Peyer's patch (tissue), 4 donors: ENCODE results near the gene C22orf42. TPM values are rescaled to one million over a fixed set of nuclear protein-coding genes. Genes with fewer than 3 reads are reported as not detected.
"Not testable (repeated sequence)": the region's sequence is repeated elsewhere in the genome, so short reads cannot be mapped to it uniquely, and the experiment has no call there.

ENCODE experiments used
- DNase-seq, 3 donors: peaks; one replicate each; pipeline ENCODE4 v3.0.0-alpha.2; 2017 to 2019
- H3K27ac ChIP-seq, 4 donors: fragments of 200-600 bp; sonication (generic); one replicate each; pipeline ENCODE4 v1.5.1; 2016 to 2019
- H3K27me3 ChIP-seq, 2 donors: fragments of 200-600 bp; sonication (generic); one replicate each; pipeline ENCODE4 v1.5.1; 2019
- H3K36me3 ChIP-seq, 3 donors: fragments of 200-600 bp; sonication (generic); one replicate each; pipeline ENCODE4 v1.5.1; 2016 to 2019
- H3K4me1 ChIP-seq, 4 donors: fragments of 200-600 bp; sonication (generic); one replicate each; pipeline ENCODE4 v1.5.1; 2016 to 2019
- H3K4me3 ChIP-seq, 4 donors: fragments of 200-600 bp; sonication (generic); 1 replicate in 3 of 4; 2 replicates in 1 of 4; pipeline ENCODE4 v1.5.1; 2016 to 2019; ENCODE audit warnings: mild to moderate bottlenecking in 1 of 4
- H3K9me3 ChIP-seq, 4 donors: fragments of 200-600 bp; sonication (generic); one replicate each; pipeline ENCODE4 v1.5.1; 2016 to 2019; ENCODE audit warnings: mild to moderate bottlenecking in 1 of 4
- POLR2A ChIP-seq, 2 donors: fragments of 450-650 bp; IDR thresholded peaks; one replicate each; pipeline ENCODE4 v1.5.1; 2017; ENCODE audit warnings: antibody characterized with exemption in 2 of 2, mild to moderate bottlenecking in 2 of 2, moderate library complexity in 2 of 2
- total RNA-seq, 4 donors: library from RNA; depleted of rRNA; stranded (reverse); fragments of >200 nt; gene quantifications; one replicate each; pipeline ENCODE4 v1.1.0, GENCODE V29; 2016
- TF ChIP-seq, protein P1 (sequence below), 6 experiments: fragments of 450-650 bp in 4 of 6; fragments of 200-600 bp in 2 of 6; sonication (generic) in 1 of 6; IDR thresholded peaks; one replicate each; pipeline ENCODE4 v1.5.1; 2017 to 2019; ENCODE audit warnings: antibody characterized with exemption in 6 of 6, mild to moderate bottlenecking in 3 of 6, moderate library complexity in 1 of 6

Gene C22orf42
- total RNA-seq, 4 donors from 2014 or later, result not detected

GRCh38 chr22:32202161-32202538, 43.0 kb upstream of the C22orf42 start:
- Histone ChIP-seq H3K9me3 (no peaks in the 10 kb centered on the region), H3K4me3 (no peak overlapping the region), H3K27ac (no peak overlapping the region), H3K27me3 (no peaks in the 10 kb centered on the region), H3K36me3 (no peaks in the 10 kb centered on the region), H3K4me1 (peaks cover 0 to 23% (median 3%) of the 10 kb centered on the region in 4 donors)
- DNase-seq, result no peak
- TF ChIP-seq POLR2A (IDR thresholded peaks at IDR 0.05), result no peak
- TF ChIP-seq, protein P1, sequence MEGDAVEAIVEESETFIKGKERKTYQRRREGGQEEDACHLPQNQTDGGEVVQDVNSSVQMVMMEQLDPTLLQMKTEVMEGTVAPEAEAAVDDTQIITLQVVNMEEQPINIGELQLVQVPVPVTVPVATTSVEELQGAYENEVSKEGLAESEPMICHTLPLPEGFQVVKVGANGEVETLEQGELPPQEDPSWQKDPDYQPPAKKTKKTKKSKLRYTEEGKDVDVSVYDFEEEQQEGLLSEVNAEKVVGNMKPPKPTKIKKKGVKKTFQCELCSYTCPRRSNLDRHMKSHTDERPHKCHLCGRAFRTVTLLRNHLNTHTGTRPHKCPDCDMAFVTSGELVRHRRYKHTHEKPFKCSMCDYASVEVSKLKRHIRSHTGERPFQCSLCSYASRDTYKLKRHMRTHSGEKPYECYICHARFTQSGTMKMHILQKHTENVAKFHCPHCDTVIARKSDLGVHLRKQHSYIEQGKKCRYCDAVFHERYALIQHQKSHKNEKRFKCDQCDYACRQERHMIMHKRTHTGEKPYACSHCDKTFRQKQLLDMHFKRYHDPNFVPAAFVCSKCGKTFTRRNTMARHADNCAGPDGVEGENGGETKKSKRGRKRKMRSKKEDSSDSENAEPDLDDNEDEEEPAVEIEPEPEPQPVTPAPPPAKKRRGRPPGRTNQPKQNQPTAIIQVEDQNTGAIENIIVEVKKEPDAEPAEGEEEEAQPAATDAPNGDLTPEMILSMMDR (IDR thresholded peaks at IDR 0.05), result no peak

DNA sequence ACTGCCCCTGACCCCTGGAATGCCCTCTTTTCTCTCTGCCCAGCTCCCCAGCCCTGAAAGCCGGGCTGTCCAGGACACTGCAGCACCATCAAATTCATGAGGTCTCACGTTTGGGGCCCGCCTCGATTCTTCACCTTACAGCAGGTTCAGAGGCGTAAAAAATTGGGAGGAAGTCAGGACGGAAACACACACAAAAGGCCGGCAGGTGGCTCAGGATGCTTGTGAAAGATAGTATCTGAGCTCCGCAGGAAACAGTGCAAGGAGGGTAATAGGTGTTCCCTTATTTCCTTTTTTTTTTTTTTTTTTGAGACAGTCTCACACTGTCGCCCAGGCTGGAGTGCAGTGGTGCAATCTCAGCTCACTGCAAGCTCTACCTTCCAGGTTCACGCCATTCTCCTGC, 41.6 kb upstream of the C22orf42 start:
- no peak for DNase-seq
- H3K9me3 ChIP-seq, result no peaks in the 10 kb centered on the region
- H3K27ac ChIP-seq, result no peak overlapping the region
- no peak overlapping the region for H3K4me3 ChIP-seq
- peaks cover 0 to 18% (median 3%) of the 10 kb centered on the region in 4 donors for H3K4me1 ChIP-seq
- H3K36me3 ChIP-seq, result no peaks in the 10 kb centered on the region
- TF ChIP-seq, protein P1 (IDR thresholded peaks at IDR 0.05), result no peak
- TF ChIP-seq POLR2A (IDR thresholded peaks at IDR 0.05), result no peak
- no peaks in the 10 kb centered on the region for H3K27me3 ChIP-seq

- H3K27ac ChIP-seq, result no peak overlapping the region
- TF ChIP-seq POLR2A (IDR thresholded peaks at IDR 0.05), result no peak
- TF ChIP-seq, protein P1 (IDR thresholded peaks at IDR 0.05), result no peak
- no peaks in the 10 kb centered on the region for H3K36me3 ChIP-seq
- peaks cover 0 to 18% (median 3%) of the 10 kb centered on the region in 4 donors for H3K4me1 ChIP-seq
- no peaks in the 10 kb centered on the region for H3K9me3 ChIP-seq
- no peak for DNase-seq
- no peak overlapping the region for H3K4me3 ChIP-seq
- no peaks in the 10 kb centered on the region for H3K27me3 ChIP-seq
Measured at GRCh38 chr22:32199961-32200360, 40.9 kb upstream of the C22orf42 start.

- Histone ChIP-seq H3K4me1 (peaks cover 0 to 18% (median 3%) of the 10 kb centered on the region in 4 donors), H3K9me3 (no peaks in the 10 kb centered on the region), H3K36me3 (no peaks in the 10 kb centered on the region), H3K27me3 (no peaks in the 10 kb centered on the region), H3K27ac (no peak overlapping the region), H3K4me3 (no peak overlapping the region)
- DNase-seq, result no peak
- TF ChIP-seq, protein P1 (IDR thresholded peaks at IDR 0.05), result no peak
- TF ChIP-seq POLR2A (IDR thresholded peaks at IDR 0.05), result no peak
Measured at GRCh38 chr22:32199341-32199740, 40.2 kb upstream of the C22orf42 start.

- not testable (repeated sequence) for DNase-seq, H3K4me1 ChIP-seq, H3K27me3 ChIP-seq, H3K4me3 ChIP-seq, H3K27ac ChIP-seq, H3K9me3 ChIP-seq, H3K36me3 ChIP-seq
Measured at GRCh38 chr22:32197553-32198226, 38.6 kb upstream of the C22orf42 start.

DNA sequence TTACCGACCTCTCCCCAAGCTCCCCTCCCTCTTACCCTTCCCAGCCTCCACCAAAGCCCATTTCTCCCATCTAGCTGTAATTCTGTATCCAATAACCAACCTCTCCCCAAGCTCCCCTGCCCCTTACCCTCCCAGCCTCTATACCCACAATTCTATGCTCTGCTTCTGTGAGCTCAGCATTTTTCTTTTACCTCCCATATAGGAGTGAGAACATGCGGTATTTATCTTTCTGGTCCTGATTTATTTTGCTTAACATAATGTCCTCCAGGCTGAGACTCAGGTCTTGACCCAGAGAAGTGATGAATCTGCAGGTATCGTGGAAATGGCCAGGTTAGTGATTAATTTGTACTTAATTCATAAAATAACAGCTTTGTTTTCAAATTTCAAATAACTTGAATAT, 36.8 kb upstream of the C22orf42 start:
- H3K36me3 ChIP-seq, H3K4me3 ChIP-seq: not testable (repeated sequence)

GRCh38 chr22:32193346-32193745, 34.2 kb upstream of the C22orf42 start:
- DNase-seq, H3K4me3 ChIP-seq, H3K27ac ChIP-seq: not testable (repeated sequence)

More for the DNA sequence above, 36.8 kb upstream of the C22orf42 start:
- H3K9me3 ChIP-seq, H3K4me1 ChIP-seq, H3K27me3 ChIP-seq, DNase-seq, H3K27ac ChIP-seq: not testable (repeated sequence)

DNA sequence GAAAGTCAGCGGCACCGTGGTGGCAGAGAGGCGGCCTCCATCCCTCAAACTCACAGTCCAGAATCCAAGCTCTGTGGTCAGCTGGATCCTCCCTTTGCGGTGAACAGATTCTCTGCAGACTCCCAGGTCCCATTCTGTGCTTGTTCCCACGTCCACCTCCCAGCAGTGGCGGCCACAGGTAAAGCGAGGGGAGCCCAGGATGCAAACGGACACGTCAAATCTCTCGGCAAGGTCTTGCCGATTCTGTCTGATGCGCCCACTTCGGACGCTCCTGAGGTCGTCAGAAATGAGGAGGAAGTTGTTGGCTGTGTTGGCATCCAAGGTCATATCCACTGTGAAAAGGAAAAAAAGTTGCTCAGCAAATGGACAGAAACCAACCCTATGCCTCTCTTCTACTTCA, 31.9 kb upstream of the C22orf42 start:
- not testable (repeated sequence) for H3K9me3 ChIP-seq, H3K36me3 ChIP-seq, H3K27ac ChIP-seq, H3K4me3 ChIP-seq, H3K27me3 ChIP-seq, H3K4me1 ChIP-seq, DNase-seq

More at GRCh38 chr22:32193346-32193745, 34.2 kb upstream of the C22orf42 start:
- H3K36me3 ChIP-seq, H3K9me3 ChIP-seq, H3K27me3 ChIP-seq, H3K4me1 ChIP-seq: not testable (repeated sequence)
